GM21717 (cell line): Measurements from ENCODE around the gene DNMT3A.

ENCODE experiments used
- ATAC-seq: cut with Tn5 transposase; IDR thresholded peaks from one replicate; pipeline ENCODE4 v1.9.1; 2021; ENCODE audit warnings: mild to moderate bottlenecking, moderate library complexity; ENCODE audit not compliant: unreplicated experiment

DNMT3A gene

DNA sequence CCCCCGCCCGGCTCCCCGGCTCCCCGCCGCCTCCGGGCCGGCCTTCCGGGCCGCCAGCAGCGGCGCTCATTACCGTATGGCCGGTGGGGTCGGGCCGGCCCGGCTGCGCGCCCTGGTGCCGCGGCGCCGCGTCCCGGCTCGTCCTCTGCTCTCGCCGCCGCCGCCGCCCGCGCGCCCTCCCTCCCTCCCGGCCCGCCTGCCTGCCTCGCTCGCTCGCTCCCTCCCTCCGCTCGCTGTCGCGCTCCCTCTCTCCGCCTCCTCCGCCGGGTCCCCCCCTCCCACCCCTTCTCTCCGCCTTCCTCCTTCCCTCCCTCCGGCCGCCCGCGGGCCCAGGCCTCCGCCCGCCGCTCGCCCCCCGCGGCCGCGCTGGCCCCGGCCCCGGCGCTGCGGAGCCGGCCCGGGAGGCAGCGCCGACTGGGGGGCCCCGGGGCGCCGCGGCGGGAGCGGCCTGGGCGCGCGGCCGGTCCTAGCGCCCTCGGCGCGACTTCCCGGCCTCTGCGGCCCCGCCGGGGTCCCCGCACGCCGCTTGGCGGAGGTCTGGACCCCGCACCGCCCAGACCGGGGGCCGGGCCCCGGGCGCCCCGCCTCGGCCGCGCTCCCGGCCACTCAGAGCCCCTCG is at the start of gene DNMT3A:
Gene DNMT3A, minus strand, starts transcription at position 173 of the 619 bp plus-strand sequence. CDS start 27,941 bp downstream, outside the sequence.
- peak; percentile 20 for ATAC-seq

GRCh38 chr2:25389161-25389560 is 47.4 kb upstream of the DNMT3A start:
- ATAC-seq, result no peak

DNA sequence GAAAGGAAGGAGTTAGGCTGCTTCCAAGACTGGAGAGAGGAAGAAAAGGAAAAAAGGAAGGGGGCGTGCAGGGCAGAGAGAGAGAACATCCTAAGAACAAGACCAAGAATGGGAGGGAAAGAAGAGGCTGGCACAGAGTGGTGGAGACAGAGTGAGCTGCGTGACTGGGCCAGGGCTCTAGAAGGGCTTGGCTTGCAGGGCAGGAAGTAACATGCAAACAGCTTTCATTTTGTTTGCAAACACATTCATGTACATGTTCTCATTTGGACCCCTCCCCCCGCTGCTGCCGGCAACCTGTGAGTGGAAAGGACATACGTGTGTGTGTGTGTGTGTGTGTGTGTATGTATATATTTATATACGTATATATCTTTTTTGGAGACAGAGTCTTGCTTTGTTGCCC is 46.8 kb upstream of the DNMT3A start:
- ATAC-seq, result no peak

DNA sequence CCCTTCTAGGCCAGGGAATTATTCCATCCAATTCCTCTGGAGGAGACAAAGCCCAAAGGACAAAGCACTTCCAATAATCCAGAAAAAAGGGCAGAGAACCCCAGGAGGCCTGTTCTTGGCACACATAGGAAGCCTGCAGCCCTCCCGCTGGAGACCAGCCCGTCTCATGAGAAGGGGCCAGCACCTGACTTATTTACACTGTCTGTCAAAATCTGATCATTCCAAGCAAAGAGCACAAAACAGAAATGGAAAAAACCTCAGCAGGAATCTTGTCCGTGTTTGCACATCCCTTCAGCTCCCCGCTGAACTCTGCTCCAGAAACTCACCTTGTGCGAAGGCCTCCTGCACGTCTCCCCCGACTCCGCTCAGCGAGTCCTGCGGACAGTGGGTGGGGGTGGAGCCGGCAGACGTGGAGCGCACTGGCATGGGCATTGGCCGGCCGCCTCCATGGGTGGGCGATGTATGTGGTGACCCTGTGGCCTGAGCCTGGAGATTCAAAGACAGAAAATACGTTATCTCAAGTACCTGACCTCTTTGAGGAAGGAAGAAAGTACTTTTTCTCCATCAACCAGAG is 46.2 kb upstream of the DNMT3A start:
- no peak for ATAC-seq

GRCh38 chr2:25386971-25387875 is 45.5 kb upstream of the DNMT3A start:
- no peak for ATAC-seq

GRCh38 chr2:25385910-25386309 is 44.2 kb upstream of the DNMT3A start:
- no peak for ATAC-seq

- no peak for ATAC-seq
These were observed 42.1 kb upstream of the DNMT3A start for GRCh38 chr2:25383806-25384205.

GRCh38 chr2:25381502-25381901 is 39.8 kb upstream of the DNMT3A start:
- ATAC-seq, result no peak

DNA sequence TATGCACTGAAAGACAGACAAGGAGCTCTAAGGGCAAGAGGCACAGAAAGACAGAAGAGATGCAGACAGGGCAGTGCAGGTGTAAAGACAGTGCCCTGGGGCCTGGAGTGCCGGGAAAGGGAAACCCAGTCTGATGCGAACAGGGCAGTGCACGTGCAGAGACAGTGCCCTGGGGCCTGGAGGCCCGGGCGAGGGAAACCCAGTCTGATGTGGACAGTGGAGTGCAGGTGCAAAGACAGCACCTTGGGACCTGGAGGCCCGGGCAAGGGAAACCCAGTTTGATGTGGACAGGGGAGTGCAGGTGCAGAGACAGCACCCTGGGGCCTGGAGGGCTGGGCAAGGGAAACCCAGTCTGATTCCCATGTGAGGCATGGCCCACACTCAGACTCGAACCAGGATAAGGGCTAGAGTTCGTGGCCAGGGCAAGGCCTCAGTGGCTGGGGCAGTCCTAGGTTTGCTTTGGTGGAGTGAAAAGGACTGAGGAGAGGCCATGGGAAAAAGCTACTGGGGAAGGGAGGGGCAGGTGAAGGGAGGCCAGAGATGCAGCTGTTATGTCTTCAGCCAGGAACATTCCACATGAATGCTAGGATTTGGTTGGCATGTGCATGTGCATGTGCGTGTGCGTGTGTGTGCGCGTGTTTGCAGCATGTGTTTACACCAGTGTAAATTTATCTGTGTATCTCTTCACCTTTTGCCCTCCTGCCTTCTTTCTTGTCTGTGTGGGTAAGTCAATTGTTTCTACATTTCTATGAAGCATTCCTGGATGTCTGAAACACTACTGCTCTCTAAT is 39.1 kb upstream of the DNMT3A start:
- no peak for ATAC-seq

- ATAC-seq, result no peak
These were observed 38.3 kb upstream of the DNMT3A start for GRCh38 chr2:25380023-25380422.

DNA sequence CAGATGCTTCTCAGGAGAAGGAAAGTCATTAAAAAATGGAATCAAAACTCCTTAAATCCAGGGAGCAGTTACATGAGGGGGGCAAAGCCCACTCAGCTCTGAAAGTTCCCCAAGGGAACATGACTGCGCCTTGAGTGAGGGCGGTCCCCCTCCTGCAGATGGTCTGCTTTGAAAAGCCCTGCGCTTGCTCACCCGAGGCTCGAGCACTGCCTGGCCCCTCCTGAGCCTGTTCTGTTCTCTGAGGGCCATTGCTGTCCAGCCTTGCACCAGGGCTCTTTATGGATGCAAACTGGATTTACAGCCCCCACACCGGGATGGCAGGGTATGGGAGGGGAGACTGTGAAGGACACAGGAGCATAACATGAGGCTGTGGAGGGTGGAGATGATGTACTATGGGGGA is 37.8 kb upstream of the DNMT3A start:
- ATAC-seq, result no peak

DNA sequence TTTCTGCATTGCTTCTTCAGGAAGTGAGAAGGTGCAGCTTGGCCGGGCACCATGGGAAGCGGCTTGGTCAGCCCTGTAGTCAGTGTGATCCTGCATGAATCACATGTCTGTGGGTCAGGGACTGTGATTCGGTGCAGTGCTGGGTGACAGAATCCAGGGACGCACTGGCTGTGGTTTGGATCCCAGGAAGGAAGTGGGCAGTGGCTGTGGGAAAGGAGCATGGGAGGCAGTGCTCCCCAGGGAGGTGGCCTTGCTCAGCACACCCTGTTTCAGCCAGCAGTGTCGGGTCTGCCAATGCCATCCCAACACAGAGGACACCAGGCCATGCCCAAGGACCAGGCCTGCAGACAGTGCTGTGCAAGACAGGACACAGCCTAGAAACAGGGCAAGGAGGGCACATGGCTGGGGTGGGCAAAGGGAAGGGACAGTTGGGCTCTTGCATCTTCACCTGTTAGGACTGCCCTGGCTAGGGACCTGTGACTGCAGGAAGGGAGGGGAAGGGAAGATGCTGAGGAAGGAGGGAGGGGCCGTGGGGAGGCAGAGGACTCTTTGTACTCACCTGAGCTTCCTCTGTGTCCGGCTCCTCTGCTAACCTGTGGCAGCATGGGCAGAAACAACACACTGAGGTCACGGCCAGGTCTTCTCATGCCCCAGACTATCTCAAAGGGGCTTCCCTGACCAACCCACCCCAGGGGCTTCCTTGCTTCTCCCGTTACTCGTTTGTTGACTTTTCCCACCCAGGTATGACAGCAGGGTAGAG is 37.2 kb upstream of the DNMT3A start:
- no peak for ATAC-seq

GRCh38 chr2:25377822-25378421 is 36.2 kb upstream of the DNMT3A start:
- no peak for ATAC-seq

DNA sequence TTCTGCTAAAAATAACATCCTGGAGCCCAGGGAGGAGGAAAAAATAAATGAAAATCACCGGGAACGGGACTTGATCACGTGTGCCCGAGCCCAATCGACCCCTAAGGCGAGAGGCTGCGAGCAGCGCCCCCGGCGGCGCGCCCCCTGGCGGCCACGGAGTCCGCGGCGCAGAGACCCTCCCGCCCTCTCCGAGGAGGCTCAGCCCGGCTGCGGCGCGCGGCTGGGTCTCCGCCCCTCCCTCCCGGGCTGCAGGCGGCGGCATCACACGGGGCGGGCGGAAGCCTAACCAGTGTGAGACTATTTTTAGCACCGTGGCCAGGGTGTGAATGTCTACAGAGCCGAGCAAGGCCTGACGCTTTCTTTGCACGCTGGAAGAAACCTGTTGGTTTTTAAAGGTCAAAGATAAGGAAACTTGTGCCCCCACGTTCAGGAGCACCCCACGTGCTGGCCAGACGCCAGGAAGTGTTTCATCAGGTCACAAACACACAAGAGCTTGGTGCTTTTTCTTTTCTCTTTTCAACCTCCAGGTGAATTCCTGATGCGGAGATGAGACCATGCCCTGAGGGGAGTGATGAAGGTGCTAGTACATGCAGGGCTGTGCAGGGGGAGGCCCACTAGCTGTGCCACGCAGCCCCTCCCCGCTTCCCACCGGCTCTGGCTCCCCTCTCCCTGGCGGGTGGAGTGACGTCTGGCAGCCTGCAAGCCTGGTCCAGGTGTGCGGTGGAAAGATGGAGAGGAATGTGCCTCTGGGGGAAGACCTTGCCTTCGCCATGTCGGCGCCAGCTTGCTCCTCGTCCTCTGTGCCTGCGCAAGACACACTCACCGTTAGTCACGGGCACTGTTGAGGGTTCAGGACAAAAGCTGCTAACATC is 35.3 kb upstream of the DNMT3A start:
- ATAC-seq, result peak; percentile 92

- ATAC-seq, result no peak
These were observed 34.3 kb upstream of the DNMT3A start for GRCh38 chr2:25375989-25376545.

- ATAC-seq, result no peak
These were observed 33.8 kb upstream of the DNMT3A start for GRCh38 chr2:25375371-25375988.

DNA sequence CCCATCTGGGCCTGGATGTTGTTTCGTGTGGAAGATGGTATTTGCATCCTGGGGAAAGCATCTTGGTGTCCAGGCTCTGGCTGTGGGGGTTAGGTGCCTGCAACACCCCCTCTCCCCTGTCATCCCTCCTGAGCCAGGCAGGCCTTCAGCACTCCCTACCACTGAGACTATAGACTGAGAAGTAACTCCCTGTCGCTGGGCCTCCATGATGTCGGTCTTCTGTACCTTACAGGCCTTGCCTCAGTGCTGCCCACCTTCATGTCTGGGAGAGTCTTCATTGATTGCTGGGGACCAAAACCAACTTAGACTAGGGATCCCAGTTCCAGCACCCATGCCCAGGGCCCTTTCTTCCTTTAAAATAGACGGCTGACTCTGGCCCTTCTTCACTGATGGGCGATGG is 33.1 kb upstream of the DNMT3A start:
- ATAC-seq, result no peak

GRCh38 chr2:25374411-25374810 is 32.7 kb upstream of the DNMT3A start:
- no peak for ATAC-seq
